Peyer's patch (tissue), 4 donors: ENCODE measurements around the gene ABCC4.

ENCODE experiments used
- POLR2A ChIP-seq, 2 donors: fragments of 450-650 bp; IDR thresholded peaks; one replicate each; pipeline ENCODE4 v1.5.1; 2017; ENCODE audit warnings: antibody characterized with exemption in 2 of 2, mild to moderate bottlenecking in 2 of 2, moderate library complexity in 2 of 2
- TF ChIP-seq, protein P1 (sequence below), 6 experiments: fragments of 450-650 bp in 4 of 6; fragments of 200-600 bp in 2 of 6; sonication (generic) in 1 of 6; IDR thresholded peaks; one replicate each; pipeline ENCODE4 v1.5.1; 2017 to 2019; ENCODE audit warnings: antibody characterized with exemption in 6 of 6, mild to moderate bottlenecking in 3 of 6, moderate library complexity in 1 of 6

DNA sequence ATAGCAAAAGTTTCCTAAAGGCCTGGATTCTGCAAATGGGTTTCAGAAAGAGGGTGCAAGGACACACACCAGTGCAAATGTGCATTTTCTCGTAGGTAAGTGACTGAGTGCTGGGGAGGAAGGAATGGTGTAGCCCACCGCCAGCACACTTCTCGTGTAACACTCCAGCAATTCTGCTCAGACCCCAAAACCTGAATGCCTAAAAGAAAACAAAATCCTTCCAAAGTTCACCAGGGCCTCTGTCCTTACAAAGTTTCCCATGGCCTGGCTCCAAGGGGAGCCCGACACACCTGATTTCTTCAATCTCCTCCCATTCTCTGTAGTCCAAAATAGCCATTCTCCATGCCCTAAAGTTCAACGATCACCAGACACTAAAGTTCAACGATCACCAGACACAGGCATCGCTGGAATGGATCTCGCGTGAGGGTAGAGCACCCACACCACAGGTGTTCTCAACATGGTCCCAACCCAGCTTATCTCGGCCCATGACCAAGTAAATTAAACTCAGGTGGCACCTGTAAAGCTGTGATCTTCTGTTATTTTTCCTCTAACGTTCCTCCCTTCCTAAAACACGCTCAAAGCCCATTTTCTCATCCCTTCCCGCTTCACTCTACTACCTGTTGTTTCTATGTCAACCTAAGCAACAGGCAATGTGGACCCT, 46.0 kb downstream of the ABCC4 start:
- TF ChIP-seq, protein P1, sequence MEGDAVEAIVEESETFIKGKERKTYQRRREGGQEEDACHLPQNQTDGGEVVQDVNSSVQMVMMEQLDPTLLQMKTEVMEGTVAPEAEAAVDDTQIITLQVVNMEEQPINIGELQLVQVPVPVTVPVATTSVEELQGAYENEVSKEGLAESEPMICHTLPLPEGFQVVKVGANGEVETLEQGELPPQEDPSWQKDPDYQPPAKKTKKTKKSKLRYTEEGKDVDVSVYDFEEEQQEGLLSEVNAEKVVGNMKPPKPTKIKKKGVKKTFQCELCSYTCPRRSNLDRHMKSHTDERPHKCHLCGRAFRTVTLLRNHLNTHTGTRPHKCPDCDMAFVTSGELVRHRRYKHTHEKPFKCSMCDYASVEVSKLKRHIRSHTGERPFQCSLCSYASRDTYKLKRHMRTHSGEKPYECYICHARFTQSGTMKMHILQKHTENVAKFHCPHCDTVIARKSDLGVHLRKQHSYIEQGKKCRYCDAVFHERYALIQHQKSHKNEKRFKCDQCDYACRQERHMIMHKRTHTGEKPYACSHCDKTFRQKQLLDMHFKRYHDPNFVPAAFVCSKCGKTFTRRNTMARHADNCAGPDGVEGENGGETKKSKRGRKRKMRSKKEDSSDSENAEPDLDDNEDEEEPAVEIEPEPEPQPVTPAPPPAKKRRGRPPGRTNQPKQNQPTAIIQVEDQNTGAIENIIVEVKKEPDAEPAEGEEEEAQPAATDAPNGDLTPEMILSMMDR (IDR thresholded peaks at IDR 0.05): no peak
- TF ChIP-seq POLR2A (IDR thresholded peaks at IDR 0.05): no peak
